GOT3 (cell line): Measurements from ENCODE around the gene SH3RF3.

Experiments
- DNase-seq: peaks from one replicate; lab custom pipeline; 2025; ENCODE audit warnings: mixed read lengths; lab: John Stamatoyannopoulos, UW

SH3RF3 gene

GRCh38 chr2:109473616-109474318 lies 344.8 kb downstream of the SH3RF3 start:
- DNase-seq: no peak

GRCh38 chr2:109474319-109474825 lies 345.4 kb downstream of the SH3RF3 start:
- no peak for DNase-seq

- no peak for DNase-seq
Observed at GRCh38 chr2:109475531-109476210, 346.7 kb downstream of the SH3RF3 start.

GRCh38 chr2:109476641-109477441 lies 347.8 kb downstream of the SH3RF3 start:
- DNase-seq: no peak

GRCh38 chr2:109478906-109479493 lies 350.0 kb downstream of the SH3RF3 start:
- no peak for DNase-seq

GRCh38 chr2:109479804-109480203 lies 350.8 kb downstream of the SH3RF3 start:
- no peak for DNase-seq

- DNase-seq: no peak
Observed at GRCh38 chr2:109480486-109481195, 351.6 kb downstream of the SH3RF3 start.

GRCh38 chr2:109481196-109481555 lies 352.2 kb downstream of the SH3RF3 start:
- no peak for DNase-seq

- DNase-seq: no peak
Observed at GRCh38 chr2:109481599-109481998, 352.6 kb downstream of the SH3RF3 start.

GRCh38 chr2:109482361-109482861 lies 353.4 kb downstream of the SH3RF3 start:
- no peak for DNase-seq

- no peak for DNase-seq
Observed at GRCh38 chr2:109486711-109487535, 357.9 kb downstream of the SH3RF3 start.

- DNase-seq: no peak
Observed at GRCh38 chr2:109487536-109487869, 358.5 kb downstream of the SH3RF3 start.

GRCh38 chr2:109487871-109488655 lies 359.1 kb downstream of the SH3RF3 start:
- DNase-seq: no peak

- no peak for DNase-seq
Observed at GRCh38 chr2:109489296-109489695, 360.3 kb downstream of the SH3RF3 start.

- DNase-seq: no peak
Observed at GRCh38 chr2:109493176-109493935, 364.4 kb downstream of the SH3RF3 start.

GRCh38 chr2:109494351-109494750 lies 365.3 kb downstream of the SH3RF3 start:
- no peak for DNase-seq

GRCh38 chr2:109497463-109497862 lies 368.5 kb downstream of the SH3RF3 start:
- DNase-seq: no peak

GRCh38 chr2:109497911-109498870 lies 369.2 kb downstream of the SH3RF3 start:
- DNase-seq: no peak
